ENCODE measurements around the gene PTPRG.

DNA sequence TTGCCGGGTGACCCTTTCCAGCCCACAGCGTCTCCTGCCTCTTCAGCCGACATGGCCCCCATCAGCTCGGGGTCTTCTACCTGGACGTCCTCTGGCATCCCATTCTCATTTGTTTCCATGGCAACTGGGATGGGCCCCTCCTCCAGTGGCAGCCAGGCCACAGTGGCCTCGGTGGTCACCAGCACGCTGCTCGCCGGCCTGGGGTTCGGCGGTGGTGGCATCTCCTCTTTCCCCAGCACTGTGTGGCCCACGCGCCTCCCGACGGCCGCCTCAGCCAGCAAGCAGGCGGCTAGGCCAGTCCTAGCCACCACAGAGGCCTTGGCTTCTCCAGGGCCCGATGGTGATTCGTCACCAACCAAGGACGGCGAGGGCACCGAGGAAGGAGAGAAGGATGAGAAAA, 641.8 kb downstream of the PTPRG start:
- no peak for TF ChIP-seq CTCF (conservative IDR thresholded peaks at IDR 0.05)
- TF ChIP-seq ZFX (IDR thresholded peaks at IDR 0.05) = no peak
